HEK293 (cell line): ENCODE measurements around the gene SLA2.

Source experiments
- GLIS2 ChIP-seq: fragments of 450-650 bp; formaldehyde crosslinking; IDR thresholded peaks from 2 replicates; pipeline ENCODE4 v1.5.1; 2016; ENCODE audit warnings: missing biosample characterization, missing genetic modification characterization
- PATZ1 ChIP-seq: fragments of 450-650 bp; formaldehyde crosslinking; IDR thresholded peaks from 2 replicates; pipeline ENCODE4 v1.5.1; 2016; ENCODE audit warnings: missing biosample characterization, missing genetic modification characterization
- PRDM10 ChIP-seq: fragments of 450-650 bp; formaldehyde crosslinking; IDR thresholded peaks from 2 replicates; pipeline ENCODE4 v1.5.1; 2016; ENCODE audit warnings: missing biosample characterization, missing genetic modification characterization
- WT1 ChIP-seq: fragments of 450-650 bp; formaldehyde crosslinking; IDR thresholded peaks from 2 replicates; pipeline ENCODE4 v1.5.1; 2016; ENCODE audit warnings: missing biosample characterization, missing genetic modification characterization
- ZBTB17 ChIP-seq: fragments of 450-650 bp; formaldehyde crosslinking; IDR thresholded peaks from 2 replicates; pipeline ENCODE4 v1.5.1; 2016; ENCODE audit warnings: missing biosample characterization, missing genetic modification characterization
- ZBTB49 ChIP-seq: fragments of 450-650 bp; formaldehyde crosslinking; IDR thresholded peaks from 2 replicates; pipeline ENCODE4 v1.5.1; 2016; ENCODE audit warnings: missing biosample characterization, missing genetic modification characterization, low read depth
- ZBTB6 ChIP-seq: fragments of 450-650 bp; formaldehyde crosslinking; IDR thresholded peaks from 2 replicates; pipeline ENCODE4 v1.5.1; 2017; ENCODE audit warnings: missing biosample characterization, missing genetic modification characterization
- ZNF114 ChIP-seq: fragments of 450-650 bp; formaldehyde crosslinking; IDR thresholded peaks from 2 replicates; pipeline ENCODE4 v1.5.0; 2017; ENCODE audit warnings: missing biosample characterization, missing genetic modification characterization
- ZNF140 ChIP-seq: fragments of 450-650 bp; formaldehyde crosslinking; IDR thresholded peaks from 2 replicates; pipeline ENCODE4 v1.5.1; 2016; ENCODE audit warnings: missing biosample characterization, missing genetic modification characterization
- ZNF175 ChIP-seq: fragments of 450-650 bp; formaldehyde crosslinking; IDR thresholded peaks from 2 replicates; pipeline ENCODE4 v1.5.1; 2016; ENCODE audit warnings: missing biosample characterization, missing genetic modification characterization
- ZNF274 ChIP-seq, 2 experiments: fragments of 200-500 bp in 1 of 2; fragments of 450-650 bp in 1 of 2; sonication (Bioruptor generic) in 1 of 2; formaldehyde crosslinking in 1 of 2; IDR thresholded peaks; 2 replicates each; pipeline versions ENCODE4 v1.5.1 to v1.6.1; 2014 to 2016; ENCODE audit warnings: borderline replicate concordance in 1 of 2, inconsistent platforms in 1 of 2, low read length in 1 of 2, missing biosample characterization in 1 of 2, missing genetic modification characterization in 1 of 2
- ZNF292 ChIP-seq: fragments of 450-650 bp; formaldehyde crosslinking; IDR thresholded peaks from 2 replicates; pipeline ENCODE4 v1.5.1; 2016; ENCODE audit warnings: low read depth, missing biosample characterization, missing genetic modification characterization, borderline replicate concordance
- ZNF354C ChIP-seq: fragments of 450-650 bp; formaldehyde crosslinking; IDR thresholded peaks from 2 replicates; pipeline ENCODE4 v1.5.1; 2016; ENCODE audit warnings: missing biosample characterization, missing genetic modification characterization, low read depth, borderline replicate concordance
- ZNF596 ChIP-seq: fragments of 450-650 bp; IDR thresholded peaks from 2 replicates; pipeline ENCODE4 v1.5.0; 2018; ENCODE audit warnings: missing biosample characterization, mild to moderate bottlenecking, missing genetic modification characterization, moderate library complexity
- ZNF626 ChIP-seq: fragments of 450-650 bp; sonication (Bioruptor Pico); formaldehyde crosslinking; IDR thresholded peaks from 2 replicates; pipeline ENCODE4 v1.5.1; 2018; ENCODE audit warnings: missing biosample characterization, missing genetic modification characterization, inconsistent platforms
- ZNF645 ChIP-seq: fragments of 450-650 bp; formaldehyde crosslinking; IDR thresholded peaks from 2 replicates; pipeline ENCODE4; 2016; ENCODE audit warnings: missing biosample characterization, missing genetic modification characterization
- ZNF660 ChIP-seq: fragments of 450-650 bp; IDR thresholded peaks from 2 replicates; pipeline ENCODE4 v1.5.1; 2018; ENCODE audit warnings: missing biosample characterization, mild to moderate bottlenecking, missing genetic modification characterization
- ZNF677 ChIP-seq: fragments of 450-650 bp; IDR thresholded peaks from 2 replicates; pipeline ENCODE4 v1.5.0; 2018; ENCODE audit warnings: missing biosample characterization, mild to moderate bottlenecking, missing genetic modification characterization, moderate library complexity
- ZNF692 ChIP-seq: fragments of 450-650 bp; formaldehyde crosslinking; IDR thresholded peaks from 2 replicates; pipeline ENCODE4 v1.5.1; 2016; ENCODE audit warnings: missing biosample characterization, missing genetic modification characterization
- ZNF701 ChIP-seq: fragments of 450-650 bp; formaldehyde crosslinking; IDR thresholded peaks from 2 replicates; pipeline ENCODE4 v1.5.1; 2016; ENCODE audit warnings: missing biosample characterization, missing genetic modification characterization
- ZNF747 ChIP-seq: fragments of 450-650 bp; formaldehyde crosslinking; IDR thresholded peaks from 2 replicates; pipeline ENCODE4 v1.5.1; 2016; ENCODE audit warnings: missing biosample characterization, missing genetic modification characterization
- ZNF776 ChIP-seq: fragments of 450-650 bp; formaldehyde crosslinking; IDR thresholded peaks from 2 replicates; pipeline ENCODE4 v1.5.0; 2017; ENCODE audit warnings: missing biosample characterization, missing genetic modification characterization, borderline replicate concordance
- ZNF777 ChIP-seq: fragments of 450-650 bp; formaldehyde crosslinking; IDR thresholded peaks from 2 replicates; pipeline ENCODE4 v1.5.1; 2017; ENCODE audit warnings: missing biosample characterization, missing genetic modification characterization, borderline replicate concordance
- ZNF830 ChIP-seq: fragments of 450-650 bp; IDR thresholded peaks from 2 replicates; pipeline ENCODE4 v1.5.0; 2018; ENCODE audit warnings: missing biosample characterization, missing genetic modification characterization, low read depth, mild to moderate bottlenecking, moderate library complexity
- ZSCAN18 ChIP-seq: fragments of 450-650 bp; formaldehyde crosslinking; IDR thresholded peaks from 2 replicates; pipeline ENCODE4 v1.5.1; 2016; ENCODE audit warnings: missing biosample characterization, missing genetic modification characterization

Gene SLA2

GRCh38 chr20:36606158-36607066, 39.6 kb downstream of the SLA2 start (continued):
- TF ChIP-seq WT1 (tag by site-specific recombination) = no peak
- TF ChIP-seq ZBTB17 (tag by site-specific recombination) = no peak
- no peak for TF ChIP-seq ZNF175 (tag by site-specific recombination)
- no peak for TF ChIP-seq ZNF747 (tag by site-specific recombination)
- no peak for TF ChIP-seq ZBTB6 (tag by site-specific recombination)
- TF ChIP-seq ZNF692 = no peak
- TF ChIP-seq ZNF645 (tag by site-specific recombination) = no peak
- no peak for TF ChIP-seq ZNF777 (tag by site-specific recombination)
- no peak for TF ChIP-seq GLIS2 (tag by site-specific recombination)
- no peak for TF ChIP-seq ZNF677 (tag by site-specific recombination)
- no peak for TF ChIP-seq ZNF660 (tag by site-specific recombination)
- peak; percentile 43 for TF ChIP-seq PRDM10
- TF ChIP-seq PATZ1 (tag by site-specific recombination) = no peak
- no peak for TF ChIP-seq ZNF626
- TF ChIP-seq ZNF292 = no peak
- no peak for TF ChIP-seq ZNF354C
- no peak for TF ChIP-seq ZNF701
- TF ChIP-seq ZBTB49 (tag by site-specific recombination) = no peak
- TF ChIP-seq ZNF140 (tag by site-specific recombination) = no peak
- no peak for TF ChIP-seq ZNF274 (IDR thresholded peaks at IDR 0.05; ENCODE audit: low read length)
- TF ChIP-seq ZNF274 (tag by site-specific recombination; IDR thresholded peaks at IDR 0.05; ENCODE audit: borderline replicate concordance) = no peak
- TF ChIP-seq ZNF596 (tag by site-specific recombination) = no peak
- no peak for TF ChIP-seq ZSCAN18 (tag by site-specific recombination)
- no peak for TF ChIP-seq ZNF776 (tag by site-specific recombination)
- no peak for TF ChIP-seq ZNF114 (tag by site-specific recombination)
- no peak for TF ChIP-seq ZNF830
